ENCODE data around the gene CNTN5. TPM values are rescaled to one million over a fixed set of nuclear protein-coding genes. Genes with fewer than 3 reads are reported as not detected.

Gene CNTN5
- total and polyA plus RNA-seq, 2 donors (not counting 1 experiment from before 2014, with no cell fraction given) = not detected

- peaks cover 6% of the 10 kb centered on the region for H3K9me3 Mint-ChIP-seq (ENCODE audit: insufficient read depth)
- no peak overlapping the region for H2AFZ ChIP-seq (ENCODE audit: insufficient read depth, low read depth, low read length, poor library complexity, severe bottlenecking)
- H3K4me2 ChIP-seq (replicated peaks; ENCODE audit: low read depth, low read length, poor library complexity, severe bottlenecking) = no peak overlapping the region
- H4K20me1 ChIP-seq (ENCODE audit: control insufficient read depth, insufficient read depth, low read length, poor library complexity, severe bottlenecking) = no peaks in the 10 kb centered on the region
- no peaks in the 10 kb centered on the region for H3K4me1 ChIP-seq (ENCODE audit: control insufficient read depth in 2 of 2, insufficient read depth in 2 of 2, low read length in 2 of 2)
- DNase-seq (no peak), ATAC-seq (ENCODE audit: low read depth) (no peak)
- ChIA-PET CTCF (no interaction called here), POLR2A (no interaction called here)
- intact Hi-C loops (cut with micrococcal nuclease) = no loop called here
- no peak overlapping the region for H3K4me3 Mint-ChIP-seq
- H3K27me3 Mint-ChIP-seq = no peaks in the 10 kb centered on the region
- H3K9ac ChIP-seq (ENCODE audit: low read length) = no peak overlapping the region
- no peak overlapping the region for H3K27ac Mint-ChIP-seq
- H3K4me1 Mint-ChIP-seq = no peaks in the 10 kb centered on the region
- H3K27me3 ChIP-seq (replicated peaks in 1 of 4; ENCODE audit: control extremely low read depth in 1 of 4, control insufficient read depth in 3 of 4, insufficient read depth in 4 of 4, low read length in 3 of 4) = no peaks in the 10 kb centered on the region
- no peaks in the 10 kb centered on the region for H3K79me2 ChIP-seq (ENCODE audit: control insufficient read depth, insufficient read depth, low read length)
- H3K27ac ChIP-seq (ENCODE audit: low read length in 2 of 2) = no peak overlapping the region
- no peak for TF ChIP-seq EZH2 (IDR thresholded peaks at IDR 0.05; ENCODE audit: borderline replicate concordance, insufficient read depth, low read depth, low read length, poor library complexity, severe bottlenecking)
- no peak for TF ChIP-seq CTCF (IDR thresholded peaks at IDR 0.05)
- H3K4me3 ChIP-seq (ENCODE audit: control extremely low read depth in 1 of 5, extremely low read depth in 1 of 5, insufficient read depth in 1 of 5, low read depth in 2 of 5, low read length in 4 of 5) = no peak overlapping the region
- no peaks in the 10 kb centered on the region for H3K9me3 ChIP-seq (ENCODE audit: control extremely low read depth in 1 of 3, control insufficient read depth in 2 of 3, insufficient read depth in 1 of 3, low read length in 2 of 3)
- H3K36me3 ChIP-seq (replicated peaks in 1 of 2; ENCODE audit: control extremely low read depth in 1 of 2, control insufficient read depth in 1 of 2, extremely low read depth in 1 of 2, insufficient read depth in 2 of 2, low read length in 1 of 2) = no peaks in the 10 kb centered on the region
These were observed 163.4 kb downstream of the CNTN5 start for GRCh38 chr11:99184146-99184545.

- peaks cover 3% of the 10 kb centered on the region for H3K9me3 Mint-ChIP-seq (ENCODE audit: insufficient read depth)
- H3K4me3 Mint-ChIP-seq = no peak overlapping the region
- Histone ChIP-seq H3K79me2 (ENCODE audit: control insufficient read depth, insufficient read depth, low read length) (no peaks in the 10 kb centered on the region), H3K4me3 (ENCODE audit: control extremely low read depth in 1 of 5, extremely low read depth in 1 of 5, insufficient read depth in 1 of 5, low read depth in 2 of 5, low read length in 4 of 5) (no peak overlapping the region), H3K9me3 (ENCODE audit: control extremely low read depth in 1 of 3, control insufficient read depth in 2 of 3, insufficient read depth in 1 of 3, low read length in 2 of 3) (no peaks in the 10 kb centered on the region), H3K9ac (ENCODE audit: low read length) (no peak overlapping the region), H3K36me3 (replicated peaks in 1 of 2; ENCODE audit: control extremely low read depth in 1 of 2, control insufficient read depth in 1 of 2, extremely low read depth in 1 of 2, insufficient read depth in 2 of 2, low read length in 1 of 2) (no peaks in the 10 kb centered on the region), H2AFZ (ENCODE audit: insufficient read depth, low read depth, low read length, poor library complexity, severe bottlenecking) (no peak overlapping the region), H3K4me2 (replicated peaks; ENCODE audit: low read depth, low read length, poor library complexity, severe bottlenecking) (no peak overlapping the region), H3K27me3 (replicated peaks in 1 of 4; ENCODE audit: control extremely low read depth in 1 of 4, control insufficient read depth in 3 of 4, insufficient read depth in 4 of 4, low read length in 3 of 4) (no peaks in the 10 kb centered on the region), H4K20me1 (ENCODE audit: control insufficient read depth, insufficient read depth, low read length, poor library complexity, severe bottlenecking) (no peaks in the 10 kb centered on the region), H3K4me1 (ENCODE audit: control insufficient read depth in 2 of 2, insufficient read depth in 2 of 2, low read length in 2 of 2) (no peaks in the 10 kb centered on the region), H3K27ac (ENCODE audit: low read length in 2 of 2) (no peak overlapping the region)
- no peaks in the 10 kb centered on the region for H3K27me3 Mint-ChIP-seq
- intact Hi-C loops (cut with micrococcal nuclease) = no loop called here
- TF ChIP-seq EZH2 (IDR thresholded peaks at IDR 0.05; ENCODE audit: borderline replicate concordance, insufficient read depth, low read depth, low read length, poor library complexity, severe bottlenecking) = no peak
- no peak for TF ChIP-seq CTCF (IDR thresholded peaks at IDR 0.05)
- H3K27ac Mint-ChIP-seq = no peak overlapping the region
- ATAC-seq (ENCODE audit: low read depth) (no peak), DNase-seq (no peak)
- CTCF ChIA-PET = no interaction called here
- POLR2A ChIA-PET = no interaction called here
- no CpG with 5 or more reads among the region's 2 CpGs for WGBS (ENCODE audit: insufficient coverage)
- no peaks in the 10 kb centered on the region for H3K4me1 Mint-ChIP-seq
These were observed 167.5 kb downstream of the CNTN5 start for GRCh38 chr11:99188221-99188620.

Measured in B cell (primary cell).